Fibroblast of skin of right biceps (primary cell): ENCODE data around the gene DOCK4.
A peak's percentile ranks its signal among the peaks of the same experiment; 100 is the strongest.

Source experiments
- DNase-seq: peaks from one replicate; pipeline ENCODE4 v3.0.0-alpha.2; 2013

DOCK4 gene

DNA sequence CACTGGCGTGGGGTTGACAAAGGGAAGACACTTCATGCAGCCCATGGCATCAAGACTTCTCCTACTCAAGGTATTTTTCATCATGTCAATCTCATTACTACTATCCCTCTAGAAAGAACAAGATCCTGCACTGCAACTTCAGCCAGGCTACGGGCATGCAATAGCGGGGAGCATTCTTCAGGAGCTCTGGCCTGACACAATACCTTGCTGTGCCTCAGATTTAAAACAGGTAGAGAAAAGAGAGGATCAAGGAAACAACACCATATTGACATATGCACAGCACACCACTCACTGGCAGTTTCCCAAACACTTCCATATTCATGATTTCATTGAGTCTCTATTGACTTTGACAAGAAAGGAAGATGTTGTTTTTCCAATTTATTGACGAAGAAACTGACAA, 51.5 kb downstream of the DOCK4 start:
- DNase-seq: no peak

- peak; percentile 33 for DNase-seq
Measured at GRCh38 chr7:112152186-112152585, 54.0 kb downstream of the DOCK4 start.

DNA sequence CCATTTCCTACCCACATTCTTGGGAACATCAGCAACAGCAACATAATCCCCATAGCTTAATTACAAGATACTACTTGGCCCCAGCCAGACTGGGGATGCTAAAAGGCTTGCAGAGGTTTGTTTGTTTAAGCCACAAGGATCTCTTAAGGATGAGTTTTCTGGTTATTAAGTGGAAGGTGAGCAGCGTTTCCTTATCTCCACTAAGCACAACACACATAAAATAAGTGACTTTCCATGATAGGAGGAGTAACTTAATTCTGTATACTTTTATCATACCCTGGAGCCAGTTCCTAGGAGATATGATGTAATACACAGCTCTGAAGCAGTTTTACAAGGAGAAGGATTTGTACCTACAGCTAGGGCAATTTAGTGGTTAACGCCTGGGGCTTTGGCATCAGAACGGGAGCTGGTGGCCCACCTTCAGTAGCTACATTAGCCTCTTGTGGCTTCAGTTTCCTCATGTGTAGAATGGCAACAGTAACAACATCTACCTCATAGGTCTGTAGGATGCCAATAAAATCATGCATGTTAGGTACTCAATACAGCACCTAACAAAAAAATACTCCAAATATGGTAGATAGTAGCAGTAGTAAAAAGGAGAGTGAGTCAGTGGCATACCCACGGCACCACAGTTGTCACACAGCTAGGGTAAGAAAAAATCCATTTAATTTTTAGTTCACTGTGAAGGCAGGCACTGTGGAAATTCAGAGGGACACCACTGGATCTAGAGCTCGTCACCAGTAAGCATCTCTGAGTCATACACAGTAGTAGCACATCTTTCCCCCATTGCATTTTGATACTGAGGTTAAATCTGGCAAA, 55.2 kb downstream of the DOCK4 start:
- peak; percentile 46 for DNase-seq

DNA sequence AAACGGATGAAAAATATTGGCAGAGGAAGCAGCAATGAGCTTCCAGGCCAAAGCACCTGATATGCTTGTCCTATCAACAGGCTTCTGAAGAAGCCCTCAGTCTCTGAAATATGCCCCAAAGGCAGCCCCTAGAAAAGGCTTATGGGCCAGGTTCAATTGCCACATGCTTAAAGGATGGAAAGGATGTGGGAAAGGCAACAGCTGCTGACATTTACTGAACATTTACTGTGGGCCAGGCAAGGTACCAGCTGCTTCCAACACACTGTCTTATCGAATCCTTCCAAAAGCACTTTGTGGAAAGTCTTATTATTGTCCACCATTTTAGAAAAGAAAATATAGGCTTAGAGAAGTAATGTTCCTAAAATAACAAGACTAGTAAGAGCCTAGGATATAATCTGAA, 56.5 kb downstream of the DOCK4 start:
- no peak for DNase-seq

- DNase-seq: peak; percentile 6
Measured at GRCh38 chr7:112147793-112148361, 58.3 kb downstream of the DOCK4 start.

- no peak for DNase-seq
Measured at GRCh38 chr7:112145206-112145605, 61.0 kb downstream of the DOCK4 start.

DNA sequence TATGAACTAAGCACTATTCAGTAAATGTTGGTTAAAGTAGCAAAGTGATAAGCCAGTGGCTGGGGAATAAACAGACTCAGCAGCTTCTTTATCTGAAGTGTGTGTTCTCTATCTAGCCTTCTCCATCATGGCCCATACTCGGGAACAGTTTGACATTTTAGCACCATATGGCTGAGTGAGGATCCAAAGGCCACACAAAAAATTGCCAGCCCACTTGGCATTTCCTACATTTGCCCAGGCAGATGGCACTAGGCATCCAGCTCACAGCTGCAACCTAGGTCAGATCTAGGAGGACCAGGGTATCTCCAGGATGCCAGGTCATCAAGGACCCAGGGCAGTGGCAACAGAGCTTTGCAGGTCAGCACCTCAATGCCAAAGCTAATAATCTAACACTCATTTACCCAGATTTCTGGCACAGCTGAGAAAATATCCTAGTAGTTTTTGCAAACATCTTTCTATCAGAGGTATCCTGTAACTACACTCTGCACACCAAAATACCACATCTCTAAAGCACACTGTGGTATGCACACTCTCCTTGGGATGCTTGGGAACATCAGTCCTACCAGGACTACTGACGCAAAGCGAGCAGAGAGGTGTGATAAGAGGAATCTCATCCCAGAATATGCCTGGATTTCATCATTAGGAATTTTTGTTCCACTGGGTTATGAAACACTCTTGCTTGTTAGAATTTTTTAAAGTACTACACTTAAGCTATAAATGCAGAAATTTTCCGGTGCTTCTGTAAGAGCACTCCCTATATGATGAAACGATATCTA, 61.7 kb downstream of the DOCK4 start:
- peak; percentile 9 for DNase-seq

- peak; percentile 96 for DNase-seq
Measured at GRCh38 chr7:112143582-112143981, 62.6 kb downstream of the DOCK4 start.

DNA sequence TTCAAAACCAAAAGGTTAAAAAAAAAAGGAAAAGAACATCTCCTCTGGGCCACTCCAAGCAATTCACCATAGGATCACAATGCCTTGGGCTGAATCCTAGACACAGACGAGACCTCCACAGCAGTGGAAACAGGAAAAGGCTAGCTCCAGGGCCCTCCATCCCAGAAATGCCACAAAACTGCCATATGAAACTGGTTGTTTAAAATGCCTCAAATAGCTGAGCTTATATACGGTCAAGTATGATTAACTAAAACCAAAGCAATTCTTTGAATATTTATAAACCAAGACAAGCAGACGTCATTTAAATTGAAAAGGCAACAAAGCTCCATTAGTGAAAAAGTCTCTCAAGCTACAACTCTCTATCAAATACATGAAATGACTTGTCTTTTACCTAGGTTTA, 63.1 kb downstream of the DOCK4 start:
- DNase-seq: peak; percentile 84

DNA sequence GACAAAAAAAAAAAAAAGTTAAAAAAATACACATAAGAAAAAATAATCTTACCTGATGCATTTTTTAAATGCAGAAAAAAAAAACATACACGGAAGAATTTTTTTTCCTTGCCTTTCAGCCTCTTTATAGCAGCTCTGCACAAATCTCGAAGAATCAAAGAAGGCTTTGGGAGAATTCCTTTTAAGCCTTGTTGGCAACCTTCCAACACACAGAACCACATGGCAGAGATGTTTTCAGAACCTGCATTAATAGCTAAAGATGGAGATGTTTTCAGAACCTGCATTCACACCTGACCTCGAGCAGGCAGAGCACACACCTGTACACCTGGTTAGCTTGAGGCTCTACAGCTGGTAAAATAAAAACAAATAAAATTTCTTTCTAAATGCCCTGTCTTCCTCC, 65.6 kb downstream of the DOCK4 start:
- DNase-seq: no peak

DNA sequence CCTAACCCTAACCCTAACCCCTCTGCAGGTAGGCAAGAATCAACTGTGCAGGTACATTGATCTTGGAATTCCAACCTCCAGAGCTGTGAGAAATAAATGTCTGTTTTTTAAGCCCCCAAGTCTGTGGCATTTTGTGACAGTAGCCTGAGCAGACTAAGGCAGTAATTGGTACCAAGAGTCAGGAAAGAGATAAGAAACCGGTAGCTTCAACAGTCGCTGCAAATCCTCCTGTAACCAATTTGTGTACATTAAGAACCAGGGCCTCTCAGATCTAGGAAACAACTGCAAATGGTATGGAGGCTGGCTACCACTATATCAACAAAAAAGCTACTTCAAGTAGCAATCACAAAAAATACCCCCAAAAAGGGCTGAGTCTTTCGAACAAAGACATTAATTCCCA, 67.3 kb downstream of the DOCK4 start:
- no peak for DNase-seq

DNA sequence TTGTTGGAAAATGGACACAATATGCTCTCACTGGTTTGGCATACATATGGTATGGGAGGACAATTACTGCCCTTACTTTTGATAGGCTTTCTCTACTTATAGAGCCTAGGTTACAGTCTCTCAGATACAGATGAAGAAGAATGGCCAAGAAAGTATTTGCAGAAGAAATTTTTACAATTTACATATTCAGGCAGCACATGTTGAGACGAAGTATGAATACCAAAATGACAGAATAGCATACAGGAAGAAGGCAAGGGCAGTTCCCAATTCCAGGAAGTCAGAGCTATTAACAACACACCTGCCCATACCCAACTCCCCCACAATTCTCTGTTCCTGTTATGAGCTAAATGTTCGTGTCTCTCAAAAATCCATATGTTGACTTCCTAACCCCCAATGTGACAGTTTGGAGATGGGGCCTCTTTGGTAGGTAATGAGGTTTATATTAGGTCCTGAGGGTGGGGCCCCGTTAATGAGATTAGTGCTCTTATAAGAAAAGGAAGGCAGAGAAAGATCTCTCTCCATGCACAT, 67.8 kb downstream of the DOCK4 start:
- no peak for DNase-seq

GRCh38 chr7:112137141-112138101, 68.8 kb downstream of the DOCK4 start:
- DNase-seq: no peak

GRCh38 chr7:112136271-112137008, 69.8 kb downstream of the DOCK4 start:
- no peak for DNase-seq

- no peak for DNase-seq
Measured at GRCh38 chr7:112135815-112136214, 70.4 kb downstream of the DOCK4 start.

DNA sequence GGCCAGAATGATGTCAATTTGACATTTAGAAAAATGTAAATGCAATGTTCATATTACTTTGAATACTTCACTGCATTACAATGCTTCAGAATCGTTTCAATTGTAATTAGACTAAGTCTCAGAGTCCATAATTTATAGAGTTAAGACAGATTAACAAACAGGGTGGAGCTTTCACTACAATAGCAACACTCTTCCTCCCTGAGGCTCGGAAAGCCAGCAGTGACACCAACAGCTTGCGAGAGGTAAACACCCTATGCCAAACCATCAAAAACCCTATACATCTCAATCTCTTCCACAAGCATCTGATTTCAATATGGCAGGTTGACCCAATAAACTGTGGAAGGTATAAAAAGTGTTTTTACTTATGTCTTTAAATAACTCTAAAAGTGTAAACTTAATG, 72.2 kb downstream of the DOCK4 start:
- no peak for DNase-seq

DNA sequence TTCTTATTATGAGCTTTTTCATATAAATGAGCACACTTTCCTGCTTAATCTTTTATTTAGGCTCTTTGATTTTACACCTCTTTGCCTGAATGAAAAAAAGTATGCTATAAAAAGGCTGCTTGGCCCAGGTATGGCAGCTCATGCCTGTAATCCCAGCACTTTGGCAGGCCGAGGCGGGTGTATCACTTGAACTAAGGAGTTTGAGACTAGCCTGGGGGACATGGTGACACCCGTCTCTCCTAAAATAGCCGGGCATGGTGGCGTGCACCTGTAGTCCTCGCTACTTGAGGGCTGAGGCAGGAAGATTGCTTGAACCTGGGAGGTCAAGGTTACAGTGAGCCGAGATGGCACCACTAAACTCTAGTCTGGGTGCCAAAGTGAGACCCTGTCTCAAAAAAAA, 72.9 kb downstream of the DOCK4 start:
- DNase-seq: no peak

GRCh38 chr7:112132051-112132694, 74.0 kb downstream of the DOCK4 start:
- DNase-seq: peak; percentile 26

DNA sequence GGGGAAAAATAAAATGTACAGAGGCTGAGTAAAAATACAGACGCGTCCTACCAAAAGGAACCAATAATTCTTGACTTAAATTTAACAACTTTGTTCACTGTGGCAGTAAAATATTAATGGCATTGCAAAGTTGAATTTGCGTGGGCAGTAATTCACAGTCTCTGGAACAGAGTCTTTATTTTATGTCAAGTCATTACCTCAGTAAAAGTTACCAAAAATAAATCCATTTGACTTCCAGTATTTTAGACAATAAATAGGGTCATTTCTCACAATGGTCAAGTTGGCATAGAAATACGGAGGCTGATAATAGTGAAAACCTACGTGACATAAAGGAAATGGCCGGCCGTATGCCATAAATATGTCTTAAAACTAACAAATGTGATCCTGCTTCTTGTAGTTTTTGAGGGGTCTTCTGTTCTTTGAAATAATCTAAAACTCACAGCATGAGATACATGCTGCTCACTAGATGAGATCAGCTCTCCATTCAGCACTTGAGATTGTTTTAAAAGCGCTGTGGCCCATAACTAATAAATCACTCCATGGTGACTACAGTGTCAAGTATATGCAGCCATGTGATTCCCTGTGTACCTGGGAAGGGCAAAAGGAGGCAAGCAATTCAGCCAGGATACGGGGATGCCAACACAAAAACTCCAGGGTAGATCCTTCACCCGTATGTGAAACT, 75.3 kb downstream of the DOCK4 start:
- no peak for DNase-seq

DNA sequence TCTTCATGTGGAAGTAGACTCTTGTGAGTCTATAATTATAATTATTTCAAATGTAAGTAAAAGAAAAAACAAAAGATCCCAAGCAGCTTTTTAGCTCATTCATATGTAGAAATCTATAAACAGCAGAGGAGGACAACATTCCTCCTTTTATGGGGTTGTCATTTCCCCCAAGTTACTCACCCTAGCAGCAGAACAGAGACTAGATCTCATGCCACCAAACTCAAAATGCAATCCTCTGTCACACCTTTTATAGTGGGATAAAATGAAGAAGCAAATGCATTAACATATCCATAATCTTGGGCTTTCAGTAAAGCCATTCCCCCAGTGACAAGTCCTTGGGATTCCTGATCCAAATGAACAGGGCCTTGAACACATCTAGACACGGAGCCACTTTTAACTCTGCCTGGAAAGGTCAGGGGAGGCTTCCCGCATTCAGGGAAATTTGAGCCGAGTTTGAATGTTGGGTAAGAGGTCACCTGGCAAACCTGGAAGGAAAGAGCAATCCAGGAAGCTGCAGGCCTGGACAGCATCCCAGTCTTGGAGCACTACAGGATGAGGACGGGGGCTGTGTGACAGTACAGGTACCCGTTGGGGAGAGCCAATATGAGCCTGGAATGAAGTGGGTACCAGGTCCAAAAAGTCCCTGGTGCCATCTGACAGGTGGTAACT, 76.4 kb downstream of the DOCK4 start:
- DNase-seq: no peak
